Astrocyte of the spinal cord (primary cell): Measurements from ENCODE around the gene RAB3IP.

ENCODE experiments used
- DNase-seq: peaks from one replicate; pipeline ENCODE4 v3.0.0; 2011; ENCODE audit warnings: low read depth, low spot score
- H3K4me3 ChIP-seq: 2 replicates; pipeline ENCODE4 v1.5.1; 2011; ENCODE audit warnings: low read depth, mild to moderate bottlenecking, low read length, moderate library complexity
- in situ Hi-C: cut with HindIII; loops from 2 replicates; pipeline ENCODE4 v1.10.0; 2017; ENCODE audit warnings: low sequenced_read_pairs
- TF ChIP-seq, protein P1 (sequence below): IDR thresholded peaks from 2 replicates; pipeline ENCODE4 v1.5.1; 2012; ENCODE audit warnings: low read depth, mild to moderate bottlenecking, low read length, inconsistent platforms

RAB3IP gene

DNA sequence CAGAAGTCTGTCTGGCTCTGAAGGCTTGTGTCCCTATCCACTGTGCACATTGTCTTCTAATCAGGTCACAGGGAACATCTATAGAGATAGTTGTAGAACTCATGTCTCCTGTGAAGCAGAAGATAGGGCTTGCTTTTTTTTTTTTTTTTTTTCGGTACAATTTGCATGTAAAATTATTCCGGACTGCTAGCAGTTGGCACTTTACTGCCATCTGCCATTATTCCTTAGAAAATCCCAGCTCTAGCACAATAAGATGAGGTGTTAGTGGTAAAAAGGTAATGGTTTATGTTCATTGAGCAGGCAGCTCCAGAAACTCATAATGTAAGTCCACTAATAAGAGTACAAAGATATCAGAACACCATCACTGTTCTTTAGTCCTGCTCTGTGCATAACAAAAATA lies 95.0 kb downstream of the RAB3IP start:
- in situ Hi-C loops: no loop called here
- DNase-seq: no peak
- TF ChIP-seq, protein P1, sequence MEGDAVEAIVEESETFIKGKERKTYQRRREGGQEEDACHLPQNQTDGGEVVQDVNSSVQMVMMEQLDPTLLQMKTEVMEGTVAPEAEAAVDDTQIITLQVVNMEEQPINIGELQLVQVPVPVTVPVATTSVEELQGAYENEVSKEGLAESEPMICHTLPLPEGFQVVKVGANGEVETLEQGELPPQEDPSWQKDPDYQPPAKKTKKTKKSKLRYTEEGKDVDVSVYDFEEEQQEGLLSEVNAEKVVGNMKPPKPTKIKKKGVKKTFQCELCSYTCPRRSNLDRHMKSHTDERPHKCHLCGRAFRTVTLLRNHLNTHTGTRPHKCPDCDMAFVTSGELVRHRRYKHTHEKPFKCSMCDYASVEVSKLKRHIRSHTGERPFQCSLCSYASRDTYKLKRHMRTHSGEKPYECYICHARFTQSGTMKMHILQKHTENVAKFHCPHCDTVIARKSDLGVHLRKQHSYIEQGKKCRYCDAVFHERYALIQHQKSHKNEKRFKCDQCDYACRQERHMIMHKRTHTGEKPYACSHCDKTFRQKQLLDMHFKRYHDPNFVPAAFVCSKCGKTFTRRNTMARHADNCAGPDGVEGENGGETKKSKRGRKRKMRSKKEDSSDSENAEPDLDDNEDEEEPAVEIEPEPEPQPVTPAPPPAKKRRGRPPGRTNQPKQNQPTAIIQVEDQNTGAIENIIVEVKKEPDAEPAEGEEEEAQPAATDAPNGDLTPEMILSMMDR: no peak
- H3K4me3 ChIP-seq: no peak overlapping the region

DNA sequence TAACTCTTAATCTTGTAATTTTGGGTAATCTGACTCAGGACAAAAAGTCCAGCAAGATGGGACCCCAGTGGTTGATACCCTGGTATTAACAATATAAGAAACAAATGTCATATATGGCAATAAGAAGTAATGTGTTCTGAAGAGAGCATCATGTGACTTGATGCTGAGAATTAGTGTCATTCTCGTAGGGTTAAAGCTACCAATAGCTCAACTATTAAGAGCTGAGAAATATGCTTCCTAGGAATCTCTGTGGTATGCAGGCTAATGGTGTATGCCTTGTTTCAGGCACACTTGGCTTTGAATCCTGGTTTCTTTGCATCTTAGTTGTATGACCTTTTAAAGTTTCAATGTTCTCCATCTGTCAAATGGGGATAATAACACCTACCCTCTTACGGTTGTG lies 95.5 kb downstream of the RAB3IP start:
- TF ChIP-seq, protein P1: no peak
- in situ Hi-C loops: no loop called here
- no peak overlapping the region for H3K4me3 ChIP-seq
- no peak for DNase-seq

DNA sequence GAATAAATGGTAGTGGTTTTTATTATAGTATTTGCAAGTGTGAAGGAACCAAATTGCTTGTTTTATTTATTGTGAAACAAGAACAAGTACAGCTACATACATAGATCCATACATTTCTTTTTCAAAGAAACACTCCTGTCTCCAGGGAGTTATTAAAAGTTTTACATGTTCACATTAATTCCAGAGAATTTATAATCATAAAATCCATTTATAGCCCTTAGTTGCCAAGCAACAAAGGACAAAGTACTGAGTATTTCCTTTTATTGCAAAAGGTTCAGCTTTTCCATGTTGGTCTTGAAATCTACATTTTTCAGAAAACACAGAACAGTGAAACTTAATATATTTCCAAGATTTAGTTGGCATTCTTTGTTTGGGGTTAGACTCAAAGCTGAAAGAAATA lies 95.9 kb downstream of the RAB3IP start:
- no peak overlapping the region for H3K4me3 ChIP-seq
- in situ Hi-C loops: no loop called here
- TF ChIP-seq, protein P1: no peak
- DNase-seq: no peak

DNA sequence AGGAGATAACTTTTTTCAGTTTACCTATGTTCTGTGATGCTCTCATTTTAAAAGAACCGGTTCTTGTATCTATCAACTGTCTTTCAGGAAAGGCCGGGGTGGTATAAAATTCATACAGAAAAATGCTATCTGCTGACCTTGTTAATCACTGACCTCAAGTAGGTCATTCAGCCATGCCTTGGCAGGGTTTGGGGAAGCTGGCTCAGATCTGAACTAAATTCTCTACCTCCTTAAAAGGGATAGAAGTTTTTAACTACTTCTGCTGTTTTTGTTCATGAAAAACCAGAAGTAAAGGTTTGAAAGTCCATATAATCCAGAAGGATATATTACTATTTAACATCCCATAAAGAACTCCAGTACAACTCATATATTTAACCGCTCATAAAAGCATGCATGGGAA lies 96.4 kb downstream of the RAB3IP start:
- in situ Hi-C loops: no loop called here
- H3K4me3 ChIP-seq: no peak overlapping the region
- DNase-seq: no peak
- TF ChIP-seq, protein P1: no peak

DNA sequence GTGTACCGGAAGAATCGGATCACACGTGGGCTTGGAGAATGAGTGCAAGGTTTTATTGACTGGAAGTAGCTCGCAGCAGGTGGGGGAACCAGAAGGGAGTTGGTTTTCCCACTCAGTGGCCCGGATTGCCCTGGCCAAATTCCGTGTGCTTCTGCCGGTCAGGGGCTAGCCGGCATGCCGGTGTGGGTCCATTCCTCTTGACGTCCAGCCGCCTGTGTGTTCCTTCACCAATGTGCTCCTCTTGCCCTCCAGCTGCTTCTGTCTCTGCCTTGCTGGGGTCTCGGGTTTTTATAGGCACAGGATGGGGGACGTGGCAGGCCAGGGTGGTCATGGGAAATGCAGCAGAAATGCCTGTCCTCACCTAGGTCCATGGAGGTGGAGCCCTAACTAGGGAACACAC lies 97.4 kb downstream of the RAB3IP start:
- no peak for DNase-seq
- no peak overlapping the region for H3K4me3 ChIP-seq
- TF ChIP-seq, protein P1: no peak
- in situ Hi-C loops: no loop called here

DNA sequence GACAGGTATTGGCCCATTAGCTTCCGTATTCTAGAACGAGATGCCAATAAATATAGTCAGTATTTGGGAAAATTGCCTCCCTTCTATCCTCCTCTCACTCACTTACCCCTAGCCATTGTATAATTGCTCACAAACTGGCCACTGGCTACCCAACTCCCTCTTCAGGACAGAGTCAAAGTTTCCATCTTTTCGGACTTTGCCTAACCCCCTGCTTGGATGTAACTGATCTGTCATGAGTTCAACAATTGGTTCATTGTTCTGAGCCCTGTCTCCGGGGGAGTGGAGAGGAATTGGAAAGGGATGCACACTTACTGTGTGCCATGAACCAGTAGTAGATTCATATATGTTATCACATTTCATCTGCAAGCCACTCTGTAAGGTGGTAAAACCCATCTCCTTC lies 98.5 kb downstream of the RAB3IP start:
- TF ChIP-seq, protein P1: no peak
- in situ Hi-C loops: no loop called here
- no peak overlapping the region for H3K4me3 ChIP-seq
- DNase-seq: no peak
